ENCODE results near the gene STRAP.

STRAP gene, protein sequence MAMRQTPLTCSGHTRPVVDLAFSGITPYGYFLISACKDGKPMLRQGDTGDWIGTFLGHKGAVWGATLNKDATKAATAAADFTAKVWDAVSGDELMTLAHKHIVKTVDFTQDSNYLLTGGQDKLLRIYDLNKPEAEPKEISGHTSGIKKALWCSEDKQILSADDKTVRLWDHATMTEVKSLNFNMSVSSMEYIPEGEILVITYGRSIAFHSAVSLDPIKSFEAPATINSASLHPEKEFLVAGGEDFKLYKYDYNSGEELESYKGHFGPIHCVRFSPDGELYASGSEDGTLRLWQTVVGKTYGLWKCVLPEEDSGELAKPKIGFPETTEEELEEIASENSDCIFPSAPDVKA

DNA sequence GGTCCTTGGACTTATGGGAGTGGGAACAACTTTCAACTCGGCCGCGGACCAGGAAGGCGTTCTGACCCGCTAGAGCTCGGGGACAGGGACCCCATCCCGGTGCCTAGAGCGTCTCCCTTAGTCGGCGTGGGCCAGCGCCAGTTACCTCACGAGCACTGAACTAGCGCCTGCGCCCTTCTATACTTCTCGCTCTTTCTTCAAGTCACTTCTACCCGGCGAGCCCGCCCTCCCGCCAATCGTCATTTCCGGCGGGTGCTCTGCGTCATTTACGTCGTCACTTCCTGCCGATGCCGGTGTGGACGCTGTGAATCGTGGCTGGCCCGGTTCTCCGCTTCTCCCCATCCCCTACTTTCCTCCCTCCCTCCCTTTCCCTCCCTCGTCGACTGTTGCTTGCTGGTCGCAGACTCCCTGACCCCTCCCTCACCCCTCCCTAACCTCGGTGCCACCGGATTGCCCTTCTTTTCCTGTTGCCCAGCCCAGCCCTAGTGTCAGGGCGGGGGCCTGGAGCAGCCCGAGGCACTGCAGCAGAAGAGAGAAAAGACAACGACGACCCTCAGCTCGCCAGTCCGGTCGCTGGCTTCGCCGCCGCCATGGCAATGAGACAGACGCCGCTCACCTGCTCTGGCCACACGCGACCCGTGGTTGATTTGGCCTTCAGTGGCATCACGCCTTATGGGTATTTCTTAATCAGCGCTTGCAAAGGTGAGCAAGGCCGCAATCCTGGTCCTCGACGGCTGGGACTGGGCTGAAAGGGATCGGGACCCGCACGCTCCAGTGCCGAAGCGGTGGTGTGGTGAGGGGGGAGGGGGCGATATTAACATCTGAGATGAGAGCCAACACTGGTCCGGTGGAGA is at the start of gene STRAP:
Gene STRAP, plus strand, starts transcription at position 270 of the 854 bp plus-strand sequence. Its CDS starts 321 bp downstream, at position 591.
- H3K4me3 ChIP-seq (ENCODE audit: low read depth, low read length), result peak within 1 kb of the TSS; percentile 99

DNA sequence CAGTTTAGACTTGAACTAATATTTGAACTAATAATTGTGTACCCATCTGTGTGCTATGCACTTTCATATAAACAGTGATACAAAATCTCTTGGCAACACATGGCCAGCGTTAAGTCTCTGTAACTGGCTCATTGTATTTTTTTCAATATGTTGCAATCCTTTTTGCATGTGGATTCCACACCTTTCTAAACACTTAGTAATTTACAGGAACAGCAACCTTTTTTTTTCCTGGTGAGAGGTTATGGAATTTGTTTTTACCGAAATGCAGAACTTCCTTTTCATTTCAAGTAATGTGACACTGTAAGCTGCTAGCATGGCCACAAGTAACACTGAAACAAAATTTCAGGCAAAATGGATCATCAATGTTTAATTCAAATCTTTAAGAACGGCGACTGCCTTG is 47.6 kb upstream of the STRAP start:
- H3K4me3 ChIP-seq (ENCODE audit: low read depth, low read length), result no peak overlapping the region

DNA sequence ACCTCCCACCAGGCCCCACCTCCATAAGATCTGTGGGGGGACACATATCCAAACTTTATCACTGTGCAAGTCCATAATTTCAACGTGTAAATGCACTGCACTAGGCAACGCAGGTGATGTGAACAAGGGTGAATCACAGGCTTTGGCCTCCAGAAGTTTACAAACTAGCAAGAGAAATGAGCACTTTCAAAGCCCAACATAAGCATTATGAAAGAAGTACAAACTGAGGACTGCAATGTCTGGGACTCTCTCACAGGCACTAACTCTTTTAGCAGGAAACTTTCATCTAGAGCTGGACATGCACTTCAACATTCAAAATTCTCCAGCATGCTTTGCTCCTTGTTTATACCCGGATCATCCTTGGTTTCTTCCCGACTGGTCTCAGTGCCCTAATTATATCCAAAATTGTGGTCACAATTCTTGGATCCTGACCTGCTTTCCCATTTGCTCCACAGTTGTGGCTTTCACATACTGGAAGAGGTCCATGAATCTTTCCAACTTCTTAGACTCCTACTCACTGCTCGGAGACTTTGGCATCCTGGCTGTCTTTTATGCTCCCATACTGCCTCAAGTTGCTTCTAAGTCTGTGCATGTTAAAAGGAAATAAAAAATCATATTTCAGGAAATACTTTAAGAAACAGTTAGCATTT is 44.9 kb upstream of the STRAP start:
- H3K4me3 ChIP-seq (ENCODE audit: low read depth, low read length), result no peak overlapping the region

DNA sequence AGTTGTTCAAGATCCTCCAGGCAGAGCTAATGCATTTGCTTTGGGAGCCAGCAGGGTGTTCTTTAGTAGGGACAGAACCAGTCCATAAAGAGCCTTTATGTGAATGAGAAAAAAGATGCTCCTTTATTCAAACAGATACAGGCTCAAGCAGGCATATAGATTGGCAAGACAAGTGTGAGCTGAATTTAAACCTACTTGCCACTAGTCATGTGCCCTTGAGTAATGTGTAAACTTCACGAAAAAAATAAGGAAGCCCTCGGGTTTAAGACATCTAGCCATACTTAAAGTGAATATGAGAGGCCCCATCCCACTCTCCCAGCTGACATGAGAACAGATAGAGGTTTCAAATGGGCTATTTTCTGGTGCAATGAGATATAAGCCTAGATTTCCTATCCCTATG is 43.1 kb upstream of the STRAP start:
- no peak overlapping the region for H3K4me3 ChIP-seq (ENCODE audit: low read depth, low read length)

DNA sequence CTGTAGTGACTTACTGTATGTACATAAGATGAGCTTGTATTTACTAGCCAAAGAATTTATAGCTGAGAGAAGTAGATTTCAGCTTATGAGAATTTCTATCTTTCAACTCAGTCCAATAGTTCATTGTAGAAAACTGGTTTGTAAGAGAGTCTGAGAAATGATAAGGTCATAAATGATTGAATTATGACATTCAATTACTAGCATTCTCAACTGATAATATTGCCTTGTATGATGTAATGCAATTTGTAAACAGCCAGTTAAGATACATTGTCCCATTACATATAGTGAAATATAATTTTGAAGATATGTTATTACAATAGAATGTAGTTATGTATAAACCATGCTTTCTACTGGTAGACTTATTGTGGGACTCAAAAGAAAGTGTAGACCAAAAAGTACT is 42.5 kb upstream of the STRAP start:
- no peak overlapping the region for H3K4me3 ChIP-seq (ENCODE audit: low read depth, low read length)

DNA sequence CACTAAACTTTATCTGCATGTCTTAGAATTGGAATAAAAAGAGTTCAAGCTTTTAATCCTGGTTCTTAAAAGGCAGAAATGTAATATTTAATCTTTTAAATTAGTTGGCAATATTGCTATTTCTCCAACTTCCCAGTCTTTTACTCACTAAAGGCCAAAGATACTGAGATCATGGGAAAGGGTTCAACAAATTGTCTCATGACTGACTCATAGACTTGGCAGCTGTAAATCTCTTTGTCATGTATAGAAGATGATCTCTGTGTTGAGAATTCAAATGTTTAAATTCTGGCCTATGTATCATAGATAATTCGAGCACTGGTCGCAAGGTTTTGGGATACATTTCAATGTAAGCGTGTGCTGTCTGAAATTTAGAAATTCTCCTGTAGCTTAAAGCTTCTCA is 40.1 kb upstream of the STRAP start:
- no peak overlapping the region for H3K4me3 ChIP-seq (ENCODE audit: low read depth, low read length)

DNA sequence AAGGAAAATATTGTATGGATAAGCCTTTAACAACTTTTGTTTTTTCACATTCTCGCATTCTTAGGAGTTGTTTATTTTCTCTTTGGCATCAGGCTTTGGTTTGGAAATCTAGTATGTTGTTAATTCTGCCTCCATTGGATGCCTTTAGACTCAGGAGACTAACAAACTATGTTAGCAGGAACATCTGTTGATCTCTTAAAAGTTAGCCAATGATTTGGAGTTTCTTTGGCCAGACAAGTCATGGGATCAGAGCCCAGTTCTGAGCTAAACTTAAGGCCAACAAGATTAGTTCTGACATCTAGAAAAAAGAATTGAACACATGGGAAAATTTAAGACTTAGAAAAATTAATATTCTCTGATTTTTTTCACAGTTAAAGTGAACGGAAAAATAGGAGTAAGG is 35.3 kb upstream of the STRAP start:
- H3K4me3 ChIP-seq (ENCODE audit: low read depth, low read length), result no peak overlapping the region

DNA sequence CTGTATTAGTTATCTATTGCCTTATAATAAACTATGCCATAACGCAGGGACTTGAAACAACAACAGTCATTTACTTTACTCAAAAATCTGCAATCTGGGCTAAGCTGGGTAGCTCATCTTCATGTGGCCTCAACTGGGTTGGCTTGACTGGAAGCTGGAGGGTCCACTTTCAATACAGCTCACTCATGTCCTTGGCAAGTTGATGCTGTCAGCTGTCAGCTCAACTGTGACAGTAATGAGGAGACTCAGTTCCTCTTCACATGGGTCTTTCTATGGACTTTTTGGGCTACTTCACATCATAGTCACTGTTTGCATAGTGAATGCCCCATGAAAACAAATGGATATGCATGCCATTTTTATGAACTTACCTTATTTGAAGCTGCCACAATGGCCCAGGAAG is 33.6 kb upstream of the STRAP start:
- H3K4me3 ChIP-seq (ENCODE audit: low read depth, low read length), result no peak overlapping the region

DNA sequence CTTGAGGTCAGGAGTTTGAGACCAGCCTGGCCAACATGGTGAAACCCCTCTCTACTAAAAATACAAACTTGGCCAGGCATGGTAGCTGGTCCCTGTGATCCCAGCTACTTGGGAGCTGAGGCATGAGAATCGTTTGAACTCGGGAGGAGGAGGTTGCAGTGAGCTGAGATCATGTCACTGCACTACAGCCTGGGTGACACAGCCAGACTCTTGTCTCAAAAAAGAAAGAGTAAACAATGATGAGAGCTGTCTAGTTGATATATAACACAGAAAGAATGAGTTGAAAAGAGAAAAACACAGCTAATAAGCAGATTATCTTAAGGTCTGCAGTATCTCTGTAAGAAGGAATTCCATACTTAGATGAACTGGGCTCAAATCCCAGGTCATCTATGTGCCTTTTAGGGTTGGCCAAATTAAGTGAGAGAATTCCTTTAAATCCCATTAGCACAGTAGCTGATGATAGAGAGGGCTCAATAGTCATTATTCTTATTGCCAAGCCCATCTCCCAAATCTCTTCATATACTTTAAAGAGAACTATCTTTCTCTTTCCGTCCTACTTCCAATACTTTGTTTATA is 31.1 kb upstream of the STRAP start:
- H3K4me3 ChIP-seq (ENCODE audit: low read depth, low read length), result no peak overlapping the region

DNA sequence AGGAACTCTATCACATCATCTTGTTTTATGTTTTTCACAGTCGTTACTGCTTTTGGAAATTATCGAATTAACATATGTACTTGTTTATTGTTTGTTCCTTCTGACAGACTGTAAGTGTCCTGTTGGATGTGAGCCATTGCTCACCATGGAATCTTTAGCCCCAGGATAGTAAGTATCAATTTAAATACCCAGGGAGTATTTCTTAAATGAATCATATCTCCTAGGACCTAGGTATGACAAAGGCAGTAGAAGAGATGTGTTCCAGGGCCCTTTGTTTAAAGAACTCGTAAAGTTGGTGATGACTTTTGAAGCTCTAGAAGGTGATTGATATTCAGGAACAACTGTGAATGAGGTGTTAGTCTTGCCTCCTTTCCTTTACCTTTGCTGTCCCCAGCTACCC is 30.3 kb upstream of the STRAP start:
- no peak overlapping the region for H3K4me3 ChIP-seq (ENCODE audit: low read depth, low read length)

DNA sequence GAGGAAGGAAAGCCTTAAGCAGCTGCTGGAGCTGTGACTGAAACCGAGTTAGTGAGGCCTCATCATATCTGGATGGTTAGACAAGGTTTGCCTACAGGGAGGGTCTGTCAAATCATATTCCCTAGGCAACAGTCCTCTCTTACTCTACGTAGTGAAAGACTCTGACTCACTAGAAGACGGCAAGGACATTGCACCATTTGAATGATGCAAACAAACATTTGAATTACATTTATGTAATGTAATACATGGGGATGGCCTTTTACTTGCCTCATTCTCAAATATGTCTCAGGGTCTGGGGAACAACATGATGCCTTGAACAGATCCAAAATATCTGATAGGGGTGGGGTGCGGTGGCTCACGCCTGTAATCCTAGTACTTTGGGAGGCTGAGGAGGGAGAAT is 29.8 kb upstream of the STRAP start:
- no peak overlapping the region for H3K4me3 ChIP-seq (ENCODE audit: low read depth, low read length)

DNA sequence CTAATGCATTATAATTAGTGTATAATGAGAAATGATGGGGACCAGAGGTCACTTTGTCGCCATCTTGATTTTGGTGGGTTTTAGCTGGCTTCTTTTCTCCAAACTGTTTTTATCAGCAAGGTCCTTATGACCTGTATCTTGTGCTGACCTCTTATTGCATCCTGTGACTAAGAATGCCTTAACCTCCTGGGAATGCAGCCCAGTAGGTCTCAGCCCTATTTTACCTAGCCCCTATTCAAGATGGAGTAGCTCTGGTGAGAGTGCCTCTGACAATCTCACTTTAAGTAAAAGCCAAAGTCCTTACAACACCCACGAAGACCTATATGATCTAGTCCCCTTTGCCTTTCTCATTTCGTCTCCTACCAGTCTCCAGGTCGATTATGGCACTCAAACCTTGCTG is 28.3 kb upstream of the STRAP start:
- H3K4me3 ChIP-seq (ENCODE audit: low read depth, low read length), result no peak overlapping the region

DNA sequence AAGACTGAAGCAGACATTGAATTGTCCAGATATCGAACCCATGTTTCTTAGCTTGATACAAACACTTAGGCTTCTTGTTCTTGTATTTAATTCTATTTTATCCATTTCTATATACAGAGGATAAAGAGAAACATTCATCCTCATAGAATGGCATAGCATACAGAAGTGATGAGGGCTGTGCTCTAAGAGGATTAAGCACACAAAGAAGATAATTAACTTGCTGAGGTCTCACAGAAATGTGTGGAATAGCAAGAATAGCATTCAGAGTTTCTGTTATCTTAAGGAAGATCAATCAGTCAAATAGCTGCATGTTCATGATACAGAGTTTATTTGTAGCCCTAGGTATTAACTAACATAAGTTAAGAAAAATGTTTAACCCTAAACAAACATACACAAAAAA is 27.3 kb upstream of the STRAP start:
- H3K4me3 ChIP-seq (ENCODE audit: low read depth, low read length), result no peak overlapping the region

DNA sequence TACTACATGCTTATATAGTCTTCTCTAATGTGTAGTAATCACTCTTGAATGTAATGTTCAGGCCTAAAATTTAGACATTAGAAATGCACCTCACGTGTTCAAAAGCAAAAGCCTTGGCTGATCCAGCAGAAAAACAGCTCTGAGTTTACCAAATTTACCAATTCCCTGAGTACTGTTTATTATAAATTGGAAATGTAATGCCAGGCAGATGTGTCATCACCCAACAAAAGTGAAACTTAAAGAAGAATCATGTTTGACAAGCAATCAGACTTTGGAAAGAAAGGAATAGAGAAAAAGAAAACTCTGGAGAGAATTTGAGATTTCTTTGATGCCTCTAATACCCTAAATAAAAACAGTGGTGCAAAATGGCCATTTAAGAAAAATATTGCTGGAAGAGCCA is 26.5 kb upstream of the STRAP start:
- no peak overlapping the region for H3K4me3 ChIP-seq (ENCODE audit: low read depth, low read length)

DNA sequence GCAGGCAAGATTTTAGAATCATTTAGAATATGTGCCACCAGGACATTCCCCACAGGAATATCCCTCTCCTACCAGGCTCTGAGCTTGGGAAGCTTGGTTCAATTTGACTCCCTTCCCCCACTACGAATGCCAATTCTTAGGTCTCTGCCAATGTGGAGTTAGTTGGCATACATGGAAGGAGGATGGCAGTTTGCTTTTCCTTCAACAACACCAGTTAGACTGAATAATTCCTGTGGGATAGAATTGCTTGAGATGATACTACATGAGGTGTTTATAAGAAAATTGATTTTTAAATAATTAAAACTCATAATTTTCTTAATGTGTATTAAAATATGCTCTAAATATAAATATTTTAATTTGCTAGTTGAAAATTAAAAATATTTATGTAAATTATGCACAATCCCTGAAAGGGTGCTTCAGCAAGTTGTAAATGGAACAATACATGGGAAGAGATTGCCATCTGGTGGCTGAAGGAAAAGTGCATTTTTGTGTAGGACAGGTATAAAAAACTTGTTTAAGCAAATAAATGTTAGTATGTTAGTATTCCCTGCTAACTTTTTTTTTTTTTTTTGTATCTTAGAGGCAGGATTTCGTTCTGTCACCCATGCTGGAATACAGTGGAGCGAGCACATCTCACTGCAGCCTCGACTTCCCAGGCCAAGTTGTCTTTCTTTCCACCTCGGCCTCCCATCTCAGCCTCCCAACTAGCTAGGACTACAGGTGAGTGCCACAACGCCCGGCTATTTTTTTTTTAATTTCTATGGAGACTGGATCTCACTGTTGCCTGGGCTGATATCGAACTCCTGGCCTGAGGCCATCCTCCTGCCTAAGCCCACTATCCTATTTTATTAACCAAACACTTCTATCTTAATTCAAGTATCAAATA is 25.8 kb upstream of the STRAP start:
- H3K4me3 ChIP-seq (ENCODE audit: low read depth, low read length), result no peak overlapping the region

DNA sequence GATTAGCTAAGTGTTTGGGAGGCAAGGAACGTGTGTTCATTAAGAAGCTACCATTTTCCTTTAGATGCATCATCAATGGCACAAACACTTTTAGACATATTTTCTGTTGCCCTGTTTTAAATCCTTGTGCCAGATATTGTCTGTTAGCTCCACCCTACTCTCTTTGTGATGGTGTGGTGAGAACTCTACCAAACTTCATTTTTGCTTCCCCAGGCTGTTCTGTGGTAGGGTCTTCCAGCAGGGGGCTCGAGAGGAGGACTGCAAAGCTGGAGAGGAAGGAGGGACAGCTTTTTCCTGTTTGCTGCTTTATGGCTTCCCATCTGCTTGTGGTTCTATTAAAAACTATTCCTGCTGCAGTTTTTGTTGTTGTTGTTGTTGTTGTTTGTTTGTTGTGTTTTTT is 23.8 kb upstream of the STRAP start:
- H3K4me3 ChIP-seq (ENCODE audit: low read depth, low read length), result no peak overlapping the region

DNA sequence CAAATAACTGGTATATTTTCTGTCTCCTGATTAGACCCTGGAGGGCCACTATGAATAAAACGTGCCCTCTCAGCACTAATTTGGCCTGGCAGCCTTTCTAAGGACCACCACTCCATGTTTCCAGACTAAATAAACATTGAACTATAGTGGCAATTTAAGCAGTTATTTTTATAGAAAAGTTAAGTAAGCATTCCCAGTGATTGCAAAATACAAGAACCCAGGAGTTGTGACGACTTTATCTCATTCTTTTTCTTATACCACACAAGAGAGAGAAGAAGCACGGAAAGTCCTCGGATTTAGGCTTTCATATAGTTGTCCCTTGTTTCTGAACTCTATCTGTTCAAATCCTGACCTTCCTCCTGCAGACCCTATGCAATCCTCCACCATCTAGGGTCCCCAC is 23.1 kb upstream of the STRAP start:
- H3K4me3 ChIP-seq (ENCODE audit: low read depth, low read length), result no peak overlapping the region

DNA sequence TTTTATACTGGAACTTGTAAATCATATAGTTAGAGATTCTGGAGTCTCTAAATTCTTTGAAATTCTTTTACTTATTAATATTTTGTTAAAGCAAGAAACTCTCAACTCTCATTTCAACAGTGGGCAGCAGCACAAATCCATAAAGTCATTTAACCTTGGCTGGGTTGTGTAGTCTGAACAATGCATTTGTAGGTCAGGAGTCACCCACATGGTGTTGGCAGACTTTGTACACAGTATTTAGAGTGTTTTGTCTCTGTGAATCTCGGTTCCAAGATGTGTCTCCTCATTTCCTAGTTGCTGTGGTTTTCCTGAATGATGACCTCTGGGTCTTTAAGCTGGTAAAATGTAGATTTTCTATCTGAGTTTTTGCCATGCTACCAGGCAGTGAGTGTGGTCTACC is 20.8 kb upstream of the STRAP start:
- no peak overlapping the region for H3K4me3 ChIP-seq (ENCODE audit: low read depth, low read length)

DNA sequence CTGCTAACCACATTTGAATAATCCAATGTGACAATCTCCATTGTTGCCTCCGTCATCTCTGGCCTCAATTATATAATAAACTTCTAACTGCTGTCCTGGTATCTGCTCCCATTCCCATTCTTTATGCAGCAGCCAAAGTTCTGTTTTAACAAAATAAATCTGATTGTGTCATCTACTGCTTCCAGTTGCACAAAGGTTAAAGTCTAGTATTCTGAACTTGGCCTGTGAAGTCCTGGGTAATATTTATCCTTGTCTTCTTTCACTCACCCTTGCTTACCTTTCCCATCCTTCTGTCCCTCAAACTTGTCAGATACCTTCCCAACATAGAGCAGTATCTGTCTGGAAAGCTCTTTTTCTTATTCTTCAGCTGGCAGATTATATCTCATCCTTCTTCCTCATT is 19.3 kb upstream of the STRAP start:
- no peak overlapping the region for H3K4me3 ChIP-seq (ENCODE audit: low read depth, low read length)

DNA sequence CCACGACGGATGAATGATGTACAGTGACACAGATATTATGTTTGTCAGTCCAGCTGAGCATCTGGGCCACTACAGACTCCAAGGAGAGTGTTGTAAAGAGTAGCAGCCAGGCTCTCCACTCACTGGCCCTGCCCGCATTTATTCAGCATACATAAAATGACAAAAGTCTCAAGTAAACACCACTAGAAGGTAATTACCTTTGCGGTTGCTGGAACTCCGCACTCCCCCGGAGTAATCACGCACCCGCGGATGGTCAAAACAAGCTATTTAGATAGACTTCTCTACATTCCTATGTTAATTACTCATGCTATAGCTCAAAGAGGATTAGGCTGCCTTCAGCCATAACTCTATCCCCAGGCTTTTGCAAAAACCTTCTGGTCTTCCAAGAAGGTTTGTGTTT is 18.8 kb upstream of the STRAP start:
- H3K4me3 ChIP-seq (ENCODE audit: low read depth, low read length), result no peak overlapping the region

DNA sequence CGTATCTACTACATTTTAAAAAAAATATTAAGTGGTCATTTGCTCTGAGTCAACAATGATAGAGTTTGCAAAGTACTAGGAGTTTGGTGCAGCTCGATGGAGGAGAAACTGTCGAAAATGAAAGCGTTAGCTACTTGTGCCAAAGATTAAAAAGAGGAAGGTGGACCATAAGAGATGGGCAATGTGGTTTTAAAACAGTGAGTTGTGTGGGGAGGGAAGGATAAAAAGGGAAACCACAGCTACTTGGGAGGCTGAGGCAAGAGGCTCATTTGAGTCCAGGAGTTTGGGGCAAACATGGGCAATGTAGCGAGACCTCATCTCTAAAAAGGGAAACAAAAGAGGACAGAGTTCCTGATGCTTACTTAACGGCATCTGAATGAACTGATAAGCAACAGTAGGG is 18.2 kb upstream of the STRAP start:
- no peak overlapping the region for H3K4me3 ChIP-seq (ENCODE audit: low read depth, low read length)
